Measurements from ENCODE around the gene PEX13. TPM values are rescaled to one million over a fixed set of nuclear protein-coding genes. Genes with fewer than 3 reads are reported as not detected.
"Not testable (repeated sequence)": the region's sequence is repeated elsewhere in the genome, so short reads cannot be mapped to it uniquely, and the experiment has no call there.

Gene PEX13
- total RNA-seq, 2 donors from 2014 or later: 16.0 to 18.9 TPM

GRCh38 chr2:60987041-60987440, 30.5 kb upstream of the PEX13 start:
- Histone ChIP-seq H3K9me3 (peaks cover 0 to 9% of the 10 kb centered on the region in 2 donors), H3K4me3 (no peak overlapping the region), H3K27me3 (no peaks in the 10 kb centered on the region), H3K4me1 (no peaks in the 10 kb centered on the region), H3K27ac (no peak overlapping the region), H3K36me3 (no peaks in the 10 kb centered on the region)
- no peak for TF ChIP-seq CTCF (IDR thresholded peaks at IDR 0.05)
- DNase-seq (ENCODE audit: low spot score): no peak

GRCh38 chr2:60987656-60988055, 29.9 kb upstream of the PEX13 start:
- H3K4me3 ChIP-seq; DNase-seq (ENCODE audit: low spot score); H3K36me3 ChIP-seq; H3K4me1 ChIP-seq; H3K27ac ChIP-seq; H3K27me3 ChIP-seq: not testable (repeated sequence)
- H3K9me3 ChIP-seq: peaks cover 0 to 12% of the 10 kb centered on the region in 2 donors

GRCh38 chr2:60989259-60989658, 28.3 kb upstream of the PEX13 start:
- Histone ChIP-seq H3K36me3 (no peaks in the 10 kb centered on the region), H3K4me3 (no peak overlapping the region), H3K27me3 (no peaks in the 10 kb centered on the region), H3K4me1 (no peaks in the 10 kb centered on the region), H3K27ac (no peak overlapping the region), H3K9me3 (peaks cover 0 to 12% of the 10 kb centered on the region in 2 donors)
- DNase-seq (ENCODE audit: low spot score): no peak
- TF ChIP-seq CTCF (IDR thresholded peaks at IDR 0.05): no peak

GRCh38 chr2:60991644-60992043, 25.9 kb upstream of the PEX13 start:
- peaks cover 0 to 12% of the 10 kb centered on the region in 2 donors for H3K9me3 ChIP-seq
- H3K4me1 ChIP-seq: no peaks in the 10 kb centered on the region
- TF ChIP-seq CTCF (IDR thresholded peaks at IDR 0.05): no peak
- DNase-seq (ENCODE audit: low spot score): no peak
- no peaks in the 10 kb centered on the region for H3K36me3 ChIP-seq
- H3K27ac ChIP-seq: no peak overlapping the region
- H3K27me3 ChIP-seq: no peaks in the 10 kb centered on the region
- no peak overlapping the region for H3K4me3 ChIP-seq

GRCh38 chr2:60992985-60993392, 24.5 kb upstream of the PEX13 start:
- no peak for TF ChIP-seq CTCF (IDR thresholded peaks at IDR 0.05)
- Histone ChIP-seq H3K27me3 (no peaks in the 10 kb centered on the region), H3K36me3 (no peaks in the 10 kb centered on the region), H3K4me1 (no peaks in the 10 kb centered on the region), H3K4me3 (no peak overlapping the region), H3K9me3 (peaks cover 0 to 12% of the 10 kb centered on the region in 2 donors), H3K27ac (no peak overlapping the region)
- DNase-seq (ENCODE audit: low spot score): no peak

- no peak for TF ChIP-seq CTCF (IDR thresholded peaks at IDR 0.05)
- H3K27ac ChIP-seq: no peak overlapping the region
- no peak overlapping the region for H3K4me3 ChIP-seq
- H3K27me3 ChIP-seq: no peaks in the 10 kb centered on the region
- no peaks in the 10 kb centered on the region for H3K4me1 ChIP-seq
- no peak for DNase-seq (ENCODE audit: low spot score)
- H3K36me3 ChIP-seq: no peaks in the 10 kb centered on the region
- peaks cover 0 to 12% of the 10 kb centered on the region in 2 donors for H3K9me3 ChIP-seq
Measured at GRCh38 chr2:60994131-60994530, 23.4 kb upstream of the PEX13 start.

Measured in right atrium auricular region (tissue), 2 donors.